Stomach (tissue), 4 donors: ENCODE measurements around the gene DUSP12.

Experiments used
- CTCF ChIP-seq, 7 experiments: fragments of 450-650 bp in 4 of 7; fragments of 200-600 bp in 3 of 7; sonication (generic) in 3 of 7; IDR thresholded peaks; one replicate each; pipeline ENCODE4 v1.5.1; 2016 to 2019; ENCODE audit warnings: antibody characterized with exemption in 7 of 7, control low read depth in 2 of 7, mild to moderate bottlenecking in 1 of 7
- EP300 ChIP-seq: sonication (generic); formaldehyde crosslinking; IDR thresholded peaks from one replicate; pipeline ENCODE4 v1.6.1; 2017; ENCODE audit warnings: antibody characterized with exemption
- POLR2A ChIP-seq, 4 donors: fragments of 450-650 bp; IDR thresholded peaks; one replicate each; pipeline ENCODE4 v1.6.1; 2016; ENCODE audit warnings: antibody characterized with exemption in 4 of 4, control low read depth in 2 of 4, mild to moderate bottlenecking in 1 of 4, moderate library complexity in 1 of 4
- POLR2AphosphoS5 ChIP-seq, 3 donors: sonication (generic); formaldehyde crosslinking; IDR thresholded peaks; one replicate each; pipeline ENCODE4 v1.6.1; 2016; ENCODE audit warnings: antibody characterized with exemption in 3 of 3

GRCh38 chr1:161736335-161736969, 13.1 kb upstream of the DUSP12 start:
- TF ChIP-seq CTCF (IDR thresholded peaks at IDR 0.05): no peak
- TF ChIP-seq POLR2AphosphoS5 (IDR thresholded peaks at IDR 0.05): no peak
- TF ChIP-seq POLR2A (IDR thresholded peaks at IDR 0.05): no peak
- no peak for TF ChIP-seq EP300
